ENCODE data around the gene FBXL17. TPM values are rescaled to one million over a fixed set of nuclear protein-coding genes. Genes with fewer than 3 reads are reported as not detected.

FBXL17 gene
- polyA plus RNA-seq, 2 of the 4 experiments (the other 2 are of a cell fraction), result 8.7 to 9.1 TPM

- TF ChIP-seq E2F6 (IDR thresholded peaks at IDR 0.05; ENCODE audit: borderline replicate concordance, low read depth), result no peak
- TF ChIP-seq USF2 (IDR thresholded peaks at IDR 0.05), result no peak
These were observed 390.8 kb downstream of the FBXL17 start (continued) for GRCh38 chr5:107990881-107991810.

- DNase-seq (ENCODE audit: low read depth in 1 of 2, low spot score in 1 of 2) (no peak), FAIRE-seq (no peak), ATAC-seq (no peak)
- ChIA-PET POLR2A (no interaction called here), CTCF (no interaction called here)
- Histone ChIP-seq H3K27ac (no peak overlapping the region), H3K4me3 (no peak overlapping the region), H3K4me2 (no peak overlapping the region), H3K4me1 (no peaks in the 10 kb centered on the region), H3K9me3 (no peaks in the 10 kb centered on the region)
- TF ChIP-seq ATOH8 (CRISPR knock-in tag; IDR thresholded peaks at IDR 0.05; ENCODE audit: low read depth), result no peak
- no peak for TF ChIP-seq EHF (CRISPR knock-in tag; IDR thresholded peaks at IDR 0.05)
- no peak for TF ChIP-seq PHF8 (IDR thresholded peaks at IDR 0.05; ENCODE audit: borderline replicate concordance, low read depth)
- TF ChIP-seq, protein P1, sequence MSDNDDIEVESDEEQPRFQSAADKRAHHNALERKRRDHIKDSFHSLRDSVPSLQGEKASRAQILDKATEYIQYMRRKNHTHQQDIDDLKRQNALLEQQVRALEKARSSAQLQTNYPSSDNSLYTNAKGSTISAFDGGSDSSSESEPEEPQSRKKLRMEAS (IDR thresholded peaks at IDR 0.05), result no peak
- no peak for TF ChIP-seq BHLHE40 (IDR thresholded peaks at IDR 0.05; ENCODE audit: low read depth, low read length)
- no peak for TF ChIP-seq USF2 (IDR thresholded peaks at IDR 0.05)
- no peak for TF ChIP-seq GATA3 (IDR thresholded peaks at IDR 0.05; ENCODE audit: borderline replicate concordance)
- TF ChIP-seq MAZ (IDR thresholded peaks at IDR 0.05; ENCODE audit: borderline replicate concordance, low read depth, low read length), result no peak
- TF ChIP-seq JUNB (IDR thresholded peaks at IDR 0.05), result no peak
- no peak for TF ChIP-seq NR3C1 (IDR thresholded peaks at IDR 0.05)
- no peak for TF ChIP-seq RAD21 (conservative IDR thresholded peaks at IDR 0.05 in 1 of 2, IDR thresholded peaks at IDR 0.05 in 1 of 2)
- no peak for TF ChIP-seq E2F6 (IDR thresholded peaks at IDR 0.05; ENCODE audit: borderline replicate concordance, low read depth)
- no peak for TF ChIP-seq ELK1 (IDR thresholded peaks at IDR 0.05; ENCODE audit: low read depth, low read length)
These were observed 396.8 kb downstream of the FBXL17 start for GRCh38 chr5:107985144-107985543.

- 78% methylated on average over 8 of the region's 8 CpGs for WGBS (ENCODE audit: missing lambda C conversion rate)
- ChIA-PET CTCF (interaction anchor here (0.6 kb wide), 2 partner anchors 12 to 411 kb away, joined by 3 read pairs; no protein-coding TSS in a partner anchor), POLR2A (no interaction called here)
- DNase-seq (ENCODE audit: low read depth in 1 of 2, low spot score in 1 of 2) (no peak), FAIRE-seq (no peak), ATAC-seq (no peak)
- H3K27ac ChIP-seq, result no peak overlapping the region
- TF ChIP-seq MYC (IDR thresholded peaks at IDR 0.05; ENCODE audit: borderline replicate concordance, low read length), result no peak
- no peak for TF ChIP-seq NPAS2 (CRISPR knock-in tag; IDR thresholded peaks at IDR 0.05; ENCODE audit: borderline replicate concordance)
- no peak for TF ChIP-seq FOSL2 (IDR thresholded peaks at IDR 0.05)
- no peak for TF ChIP-seq FOSL2 (CRISPR knock-in tag; IDR thresholded peaks at IDR 0.05)
- no peak for TF ChIP-seq ZC3H11A (IDR thresholded peaks at IDR 0.05)
- TF ChIP-seq FOSB (CRISPR knock-in tag; IDR thresholded peaks at IDR 0.05), result no peak
- TF ChIP-seq RNF2 (IDR thresholded peaks at IDR 0.05; ENCODE audit: borderline replicate concordance, low read depth), result no peak
- no peak for TF ChIP-seq KDM1A (IDR thresholded peaks at IDR 0.05; ENCODE audit: low read depth)
- no peak for TF ChIP-seq HOXB13 (CRISPR knock-in tag; IDR thresholded peaks at IDR 0.05; ENCODE audit: low read depth)
- no peak for TF ChIP-seq POLR2A (IDR thresholded peaks at IDR 0.05; ENCODE audit: low read length)
- H3K9me3 ChIP-seq, result no peaks in the 10 kb centered on the region
- H3K4me2 ChIP-seq, result no peak overlapping the region
- no peak overlapping the region for H3K4me3 ChIP-seq
- H3K4me1 ChIP-seq, result no peaks in the 10 kb centered on the region
These were observed 399.0 kb downstream of the FBXL17 start for GRCh38 chr5:107982703-107983425.

Measured in A549 (cell line).